Measurements from ENCODE around the gene NAV2. TPM values are rescaled to one million over a fixed set of nuclear protein-coding genes. Genes with fewer than 3 reads are reported as not detected.

NAV2 gene
- total RNA-seq, 1 donor from 2014 or later = 9.6 TPM

DNA sequence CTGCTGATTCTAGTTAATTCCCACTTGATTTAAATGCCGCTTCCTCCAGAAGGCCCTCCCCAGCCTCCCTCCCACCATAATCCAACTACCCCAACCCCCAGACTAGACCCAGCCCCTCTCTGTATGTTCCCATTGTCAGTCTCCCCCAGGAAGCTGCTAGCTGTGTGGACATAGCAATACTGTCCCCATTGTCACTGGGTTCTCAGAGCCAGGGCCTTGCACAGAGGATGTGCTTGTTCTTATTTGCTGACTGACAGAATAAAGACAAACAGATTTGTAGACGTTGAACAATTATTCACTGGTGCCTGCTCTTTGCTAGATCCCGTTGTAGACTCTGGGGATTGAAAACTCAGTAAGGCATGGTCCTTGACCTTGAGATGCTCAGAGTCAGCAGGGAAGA, 45.7 kb upstream of the NAV2 start:
- Histone ChIP-seq H3K36me3 (no peaks in the 10 kb centered on the region), H3K4me1 (peaks cover 15% of the 10 kb centered on the region), H3K9ac (no peak overlapping the region), H3K9me3 (ENCODE audit: low read depth) (no peaks in the 10 kb centered on the region), H4K20me1 (ENCODE audit: low read depth) (no peaks in the 10 kb centered on the region), H2AFZ (replicated peaks) (no peak overlapping the region), H3K4me2 (peak overlapping the region; percentile 35), H3K27ac (no peak overlapping the region), H3K27me3 (no peaks in the 10 kb centered on the region), H3K4me3 (no peak overlapping the region), H3K79me2 (ENCODE audit: low read depth) (no peaks in the 10 kb centered on the region), H3F3A (ENCODE audit: low read depth) (no peaks in the 10 kb centered on the region)
- Mint-ChIP-seq H3K4me3 (no peak overlapping the region), H3K27ac (no peak overlapping the region), H3K9me3 (no peaks in the 10 kb centered on the region), H3K36me3 (no peaks in the 10 kb centered on the region), H3K4me1 (peaks cover 23% of the 10 kb centered on the region), H3K27me3 (ENCODE audit: insufficient read depth, low read depth) (peaks cover 2% of the 10 kb centered on the region)
- DNase-seq (ENCODE audit: low spot score) = no peak
- TF ChIP-seq EZH2 (IDR thresholded peaks at IDR 0.05) = no peak
- TF ChIP-seq, protein P1, sequence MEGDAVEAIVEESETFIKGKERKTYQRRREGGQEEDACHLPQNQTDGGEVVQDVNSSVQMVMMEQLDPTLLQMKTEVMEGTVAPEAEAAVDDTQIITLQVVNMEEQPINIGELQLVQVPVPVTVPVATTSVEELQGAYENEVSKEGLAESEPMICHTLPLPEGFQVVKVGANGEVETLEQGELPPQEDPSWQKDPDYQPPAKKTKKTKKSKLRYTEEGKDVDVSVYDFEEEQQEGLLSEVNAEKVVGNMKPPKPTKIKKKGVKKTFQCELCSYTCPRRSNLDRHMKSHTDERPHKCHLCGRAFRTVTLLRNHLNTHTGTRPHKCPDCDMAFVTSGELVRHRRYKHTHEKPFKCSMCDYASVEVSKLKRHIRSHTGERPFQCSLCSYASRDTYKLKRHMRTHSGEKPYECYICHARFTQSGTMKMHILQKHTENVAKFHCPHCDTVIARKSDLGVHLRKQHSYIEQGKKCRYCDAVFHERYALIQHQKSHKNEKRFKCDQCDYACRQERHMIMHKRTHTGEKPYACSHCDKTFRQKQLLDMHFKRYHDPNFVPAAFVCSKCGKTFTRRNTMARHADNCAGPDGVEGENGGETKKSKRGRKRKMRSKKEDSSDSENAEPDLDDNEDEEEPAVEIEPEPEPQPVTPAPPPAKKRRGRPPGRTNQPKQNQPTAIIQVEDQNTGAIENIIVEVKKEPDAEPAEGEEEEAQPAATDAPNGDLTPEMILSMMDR (IDR thresholded peaks at IDR 0.05) = no peak
- no peak for TF ChIP-seq EZH2phosphoT487 (IDR thresholded peaks at IDR 0.05)

DNA sequence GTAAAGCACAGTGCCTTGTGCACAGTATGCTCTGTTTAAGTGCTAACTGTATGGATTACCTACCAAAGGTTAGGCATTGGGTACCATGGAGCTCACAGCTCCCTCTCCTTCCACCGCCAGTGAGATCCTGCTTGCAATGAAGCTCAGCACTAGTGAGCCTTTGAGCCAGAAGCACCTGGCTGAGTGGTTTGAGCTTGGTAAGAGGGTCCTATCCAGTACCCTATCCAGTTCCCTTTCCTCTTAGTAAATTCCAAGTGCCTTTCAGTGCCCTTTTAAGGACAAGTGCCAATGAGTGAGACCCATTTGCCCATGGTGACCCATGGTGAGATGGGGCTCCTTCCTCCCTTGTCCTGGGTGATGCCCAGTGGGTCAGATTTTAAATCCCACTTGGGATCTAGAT, 43.1 kb upstream of the NAV2 start:
- Histone ChIP-seq H3K27ac (no peak overlapping the region), H4K20me1 (ENCODE audit: low read depth) (no peaks in the 10 kb centered on the region), H3F3A (ENCODE audit: low read depth) (no peaks in the 10 kb centered on the region), H3K4me2 (no peak overlapping the region), H3K79me2 (ENCODE audit: low read depth) (no peaks in the 10 kb centered on the region), H3K36me3 (no peaks in the 10 kb centered on the region), H2AFZ (replicated peaks) (no peak overlapping the region), H3K4me1 (peaks cover 27% of the 10 kb centered on the region), H3K9me3 (ENCODE audit: low read depth) (no peaks in the 10 kb centered on the region), H3K4me3 (no peak overlapping the region), H3K9ac (no peak overlapping the region), H3K27me3 (no peaks in the 10 kb centered on the region)
- peak overlapping the region; percentile 85 for H3K27ac Mint-ChIP-seq
- no peak overlapping the region for H3K4me3 Mint-ChIP-seq
- H3K27me3 Mint-ChIP-seq (ENCODE audit: insufficient read depth, low read depth) = peaks cover 2% of the 10 kb centered on the region
- DNase-seq (ENCODE audit: low spot score) = no peak
- H3K4me1 Mint-ChIP-seq = peaks cover 45% of the 10 kb centered on the region
- no peak for TF ChIP-seq EZH2 (IDR thresholded peaks at IDR 0.05)
- TF ChIP-seq EZH2phosphoT487 (IDR thresholded peaks at IDR 0.05) = no peak
- TF ChIP-seq, protein P1 (IDR thresholded peaks at IDR 0.05) = no peak
- H3K36me3 Mint-ChIP-seq = no peaks in the 10 kb centered on the region
- no peaks in the 10 kb centered on the region for H3K9me3 Mint-ChIP-seq

DNA sequence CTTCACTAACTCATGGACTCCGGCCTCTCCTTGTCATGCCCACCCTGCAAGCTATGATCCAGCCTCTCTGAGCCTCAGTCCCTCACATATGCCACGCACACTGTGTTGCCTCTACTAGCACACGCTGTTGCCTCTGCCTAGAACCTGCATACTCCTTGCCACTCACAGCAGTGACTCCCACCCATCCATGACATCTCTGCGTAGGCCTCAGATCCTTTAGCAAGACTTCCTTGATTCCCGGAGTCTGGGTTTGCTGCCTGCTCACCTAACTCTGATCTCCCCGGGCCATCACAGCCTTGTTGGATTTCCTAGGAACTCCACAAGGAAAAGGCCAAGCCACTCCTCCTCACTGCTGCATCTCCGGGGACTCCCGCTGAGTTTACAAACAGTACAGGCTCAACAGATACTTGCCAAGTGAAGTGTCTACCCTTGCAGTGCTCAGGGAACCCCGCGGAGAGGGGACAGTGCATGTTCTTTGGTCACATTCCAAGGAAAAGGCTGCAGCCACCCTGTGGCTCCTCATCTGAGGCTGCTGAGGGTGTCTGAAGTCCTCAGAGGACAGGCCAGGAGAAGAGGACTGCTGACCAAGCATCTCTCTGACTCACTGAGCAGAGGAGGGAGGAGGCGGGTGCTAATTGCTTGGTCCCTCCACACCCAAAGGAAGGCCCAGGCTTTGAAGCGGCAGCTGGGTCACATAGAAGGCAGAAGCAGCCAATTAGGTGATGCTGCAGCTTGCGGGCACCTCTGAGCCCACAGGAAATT, 42.4 kb upstream of the NAV2 start:
- Histone ChIP-seq H2AFZ (replicated peaks) (peak overlapping the region; percentile 24), H4K20me1 (ENCODE audit: low read depth) (no peaks in the 10 kb centered on the region), H3K27ac (no peak overlapping the region), H3K4me3 (no peak overlapping the region), H3K36me3 (no peaks in the 10 kb centered on the region), H3K4me2 (no peak overlapping the region), H3K9ac (no peak overlapping the region), H3F3A (ENCODE audit: low read depth) (no peaks in the 10 kb centered on the region), H3K4me1 (peaks cover 34% of the 10 kb centered on the region), H3K9me3 (ENCODE audit: low read depth) (no peaks in the 10 kb centered on the region), H3K27me3 (no peaks in the 10 kb centered on the region), H3K79me2 (ENCODE audit: low read depth) (no peaks in the 10 kb centered on the region)
- Mint-ChIP-seq H3K36me3 (no peaks in the 10 kb centered on the region), H3K4me3 (peak overlapping the region; percentile 3), H3K27me3 (ENCODE audit: insufficient read depth, low read depth) (peaks cover 2% of the 10 kb centered on the region), H3K27ac (peak overlapping the region; percentile 85), H3K9me3 (no peaks in the 10 kb centered on the region), H3K4me1 (peaks cover 48% of the 10 kb centered on the region)
- DNase-seq (ENCODE audit: low spot score) = peak; percentile 32
- TF ChIP-seq, protein P1 (IDR thresholded peaks at IDR 0.05) = no peak
- TF ChIP-seq EZH2 (IDR thresholded peaks at IDR 0.05) = no peak
- no peak for TF ChIP-seq EZH2phosphoT487 (IDR thresholded peaks at IDR 0.05)

Measured in neural progenitor cell (in vitro differentiated cells).